ENCODE results near the gene SSBP3. TPM values are rescaled to one million over a fixed set of nuclear protein-coding genes. Genes with fewer than 3 reads are reported as not detected.

Gene SSBP3
- total and polyA plus RNA-seq, 2 experiments from 2014 or later, result 47.4 to 68.6 TPM

DNA sequence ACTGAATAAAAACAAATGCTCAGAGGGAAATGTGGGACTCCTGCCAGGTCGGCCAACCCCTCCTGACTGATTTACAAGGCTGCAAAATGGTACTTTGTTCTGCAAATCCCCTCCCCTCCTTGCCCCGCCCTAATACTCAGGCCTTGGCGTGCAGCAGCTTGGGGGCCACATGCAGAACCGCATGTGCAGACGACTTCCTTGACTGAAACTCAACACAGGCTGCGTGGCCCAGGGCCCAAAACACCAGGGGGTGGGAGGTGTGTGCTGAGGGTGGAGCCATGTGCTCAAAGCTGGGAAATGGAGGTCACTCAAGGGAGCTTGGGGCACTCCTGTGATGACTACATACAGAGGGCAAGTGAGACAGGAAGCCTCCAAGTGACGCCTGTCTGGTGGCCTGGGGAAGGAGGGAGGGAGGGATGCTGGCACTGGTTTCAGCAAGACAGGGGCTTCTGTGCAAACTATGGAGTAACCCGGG is 119.0 kb downstream of the SSBP3 start (continued):
- TF ChIP-seq ZNF462 (CRISPR knock-in tag; IDR thresholded peaks at IDR 0.05) (no peak), ZNF331 (CRISPR knock-in tag; IDR thresholded peaks at IDR 0.05; ENCODE audit: low read depth) (no peak), NANOG (IDR thresholded peaks at IDR 0.05; ENCODE audit: borderline replicate concordance) (no peak), CREB1 (CRISPR knock-in tag; IDR thresholded peaks at IDR 0.05; ENCODE audit: low read depth) (no peak), POLR2AphosphoS5 (IDR thresholded peaks at IDR 0.05; ENCODE audit: low read depth) (no peak)

GRCh38 chr1:54285815-54286345 is 120.3 kb downstream of the SSBP3 start:
- Mint-ChIP-seq H3K9me3 (no peaks in the 10 kb centered on the region), H3K27ac (peak overlapping the region; percentile 94), H3K4me3 (no peak overlapping the region; the same call in 2 of the 3 replicates), H3K36me3 (ENCODE audit: low read depth) (peaks cover under 1% of the 10 kb centered on the region; the same call in 1 of the 3 replicates), H3K4me1 (peaks cover 74% of the 10 kb centered on the region), H3K27me3 (ENCODE audit: insufficient read depth, low read depth, poor library complexity) (peaks cover 18% of the 10 kb centered on the region)
- peaks cover 9% of the 10 kb centered on the region for H3F3A ChIP-seq (replicated peaks; ENCODE audit: low read depth)
- H3K9me2 ChIP-seq (ENCODE audit: insufficient read depth), result no peaks in the 10 kb centered on the region
- H3K79me2 ChIP-seq (replicated peaks; ENCODE audit: insufficient read depth), result peaks cover 73% of the 10 kb centered on the region
- DNase-seq (ENCODE audit: low spot score), result no peak
- no peak for ATAC-seq
- H3K27me3 ChIP-seq (ENCODE audit: insufficient read depth), result no peaks in the 10 kb centered on the region
- peak overlapping the region; percentile 62 for H3K4me2 ChIP-seq
- no peak overlapping the region for H3K4me3 ChIP-seq
- peaks cover 14% of the 10 kb centered on the region for H4K20me1 ChIP-seq (replicated peaks; ENCODE audit: insufficient read depth)
- H3K4me1 ChIP-seq (ENCODE audit: insufficient read depth), result peaks cover 60% of the 10 kb centered on the region
- H3K27ac ChIP-seq (ENCODE audit: low read depth), result peak overlapping the region; percentile 74; the same call in 1 of the 2 replicates
- no peaks in the 10 kb centered on the region for H3K36me3 ChIP-seq (ENCODE audit: insufficient read depth)
- H2AFZ ChIP-seq, result no peak overlapping the region
- TF ChIP-seq STAT1 (IDR thresholded peaks at IDR 0.05; ENCODE audit: unreplicated experiment) (no peak), NANOG (IDR thresholded peaks at IDR 0.05; ENCODE audit: borderline replicate concordance) (no peak), EZH2 (IDR thresholded peaks at IDR 0.05; ENCODE audit: low read depth, unreplicated experiment) (no peak), POLR2AphosphoS5 (IDR thresholded peaks at IDR 0.05; ENCODE audit: low read depth) (no peak), CREB1 (CRISPR knock-in tag; IDR thresholded peaks at IDR 0.05; ENCODE audit: low read depth) (no peak), ZNF114 (CRISPR knock-in tag; IDR thresholded peaks at IDR 0.05) (no peak), JUNB (IDR thresholded peaks at IDR 0.05; ENCODE audit: unreplicated experiment) (no peak)
- TF ChIP-seq, protein P1, sequence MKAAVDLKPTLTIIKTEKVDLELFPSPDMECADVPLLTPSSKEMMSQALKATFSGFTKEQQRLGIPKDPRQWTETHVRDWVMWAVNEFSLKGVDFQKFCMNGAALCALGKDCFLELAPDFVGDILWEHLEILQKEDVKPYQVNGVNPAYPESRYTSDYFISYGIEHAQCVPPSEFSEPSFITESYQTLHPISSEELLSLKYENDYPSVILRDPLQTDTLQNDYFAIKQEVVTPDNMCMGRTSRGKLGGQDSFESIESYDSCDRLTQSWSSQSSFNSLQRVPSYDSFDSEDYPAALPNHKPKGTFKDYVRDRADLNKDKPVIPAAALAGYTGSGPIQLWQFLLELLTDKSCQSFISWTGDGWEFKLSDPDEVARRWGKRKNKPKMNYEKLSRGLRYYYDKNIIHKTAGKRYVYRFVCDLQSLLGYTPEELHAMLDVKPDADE (IDR thresholded peaks at IDR 0.05), result no peak
